GM18508 (cell line): ENCODE data around the gene ADPRM.

Experiments used
- ATAC-seq: cut with Tn5 transposase; IDR thresholded peaks from one replicate; pipeline ENCODE4 v1.9.1; 2021; ENCODE audit warnings: moderate number of reproducible peaks; ENCODE audit not compliant: insufficient read depth, unreplicated experiment

ADPRM gene

GRCh38 chr17:10738521-10739258 is 41.3 kb downstream of the ADPRM start:
- ATAC-seq: no peak

GRCh38 chr17:10739386-10739785 is 42.0 kb downstream of the ADPRM start:
- ATAC-seq: no peak

GRCh38 chr17:10741416-10742135 is 44.2 kb downstream of the ADPRM start:
- no peak for ATAC-seq

GRCh38 chr17:10742431-10742830 is 45.0 kb downstream of the ADPRM start:
- no peak for ATAC-seq

DNA sequence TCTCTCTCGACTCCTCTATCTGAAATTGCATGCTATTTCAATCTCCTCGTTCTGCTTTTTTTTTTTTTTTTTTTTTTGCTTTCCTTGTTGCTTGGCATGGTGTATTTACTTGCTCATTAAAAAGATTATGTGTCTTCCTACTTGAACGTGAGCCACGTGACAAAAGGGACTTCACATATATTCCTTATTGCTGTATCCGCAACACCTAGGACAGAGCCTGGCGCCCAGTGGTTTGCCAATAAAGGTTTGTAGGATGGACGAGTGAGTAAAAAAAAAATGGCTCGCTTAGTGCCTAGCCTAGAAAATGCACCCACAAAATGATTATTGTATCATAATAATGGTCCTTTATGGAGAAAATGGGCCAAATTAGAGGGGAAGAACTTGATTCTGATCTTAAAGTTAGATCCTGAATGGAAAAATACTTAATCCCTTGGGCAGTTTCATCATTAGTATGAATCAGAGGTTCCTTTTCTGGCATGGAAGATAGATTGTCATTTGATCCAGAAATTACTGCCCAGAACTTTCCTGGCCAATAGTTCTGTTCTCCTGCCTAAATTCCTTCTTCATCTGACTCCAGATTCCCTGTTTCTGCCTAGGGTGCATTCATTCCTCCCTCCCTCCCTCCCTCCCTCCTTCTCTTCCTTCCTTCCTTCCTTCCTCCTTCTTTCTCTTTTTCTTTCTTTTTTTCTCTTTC is 46.1 kb downstream of the ADPRM start:
- ATAC-seq: no peak

DNA sequence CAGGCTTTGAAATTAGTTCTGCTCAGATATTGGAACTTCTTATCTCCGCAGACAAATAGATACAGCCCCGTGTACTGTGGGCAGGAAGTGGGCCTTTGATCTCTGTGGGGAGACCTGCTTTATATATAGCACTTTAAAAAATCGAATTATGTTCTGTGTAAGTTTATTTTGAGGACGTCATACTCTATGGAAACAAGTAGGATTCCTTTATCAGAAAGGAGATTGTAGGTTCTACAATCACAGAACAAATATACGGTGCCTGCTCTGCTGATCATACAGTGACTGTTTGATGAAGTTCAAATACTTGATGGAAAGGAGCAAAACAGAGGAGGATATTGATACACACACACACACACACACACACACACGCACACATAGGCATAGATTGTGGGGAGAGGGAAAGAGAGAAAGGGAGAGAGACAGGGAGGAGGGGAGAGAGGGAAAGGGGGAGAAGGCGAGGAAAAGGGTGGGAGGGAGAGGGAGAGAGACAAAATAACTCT is 47.2 kb downstream of the ADPRM start:
- no peak for ATAC-seq

- ATAC-seq: no peak
Measured at GRCh38 chr17:10745231-10745630, 47.8 kb downstream of the ADPRM start.

- ATAC-seq: no peak
Measured at GRCh38 chr17:10748531-10749181, 51.3 kb downstream of the ADPRM start.

GRCh38 chr17:10750210-10750609 is 52.8 kb downstream of the ADPRM start:
- no peak for ATAC-seq

DNA sequence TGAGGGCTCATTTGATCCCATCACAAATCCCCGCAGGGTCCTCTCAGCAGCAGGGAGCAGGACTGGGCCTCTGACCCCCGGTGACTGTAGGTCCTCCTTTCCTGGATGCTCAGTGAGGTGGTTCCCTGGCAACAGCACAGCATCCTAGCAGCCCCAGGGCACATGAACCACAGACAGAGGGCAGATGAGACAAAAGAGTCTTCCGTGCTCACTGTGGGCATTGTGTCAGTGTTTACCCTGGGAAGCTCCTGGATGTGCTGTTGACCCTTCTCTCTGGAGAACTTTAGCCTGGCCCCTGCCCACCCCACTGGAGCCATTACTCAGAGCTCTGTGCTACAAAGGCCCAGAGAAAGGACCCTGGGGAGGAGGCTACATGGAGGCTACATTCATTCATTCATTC is 54.2 kb downstream of the ADPRM start:
- ATAC-seq: no peak

DNA sequence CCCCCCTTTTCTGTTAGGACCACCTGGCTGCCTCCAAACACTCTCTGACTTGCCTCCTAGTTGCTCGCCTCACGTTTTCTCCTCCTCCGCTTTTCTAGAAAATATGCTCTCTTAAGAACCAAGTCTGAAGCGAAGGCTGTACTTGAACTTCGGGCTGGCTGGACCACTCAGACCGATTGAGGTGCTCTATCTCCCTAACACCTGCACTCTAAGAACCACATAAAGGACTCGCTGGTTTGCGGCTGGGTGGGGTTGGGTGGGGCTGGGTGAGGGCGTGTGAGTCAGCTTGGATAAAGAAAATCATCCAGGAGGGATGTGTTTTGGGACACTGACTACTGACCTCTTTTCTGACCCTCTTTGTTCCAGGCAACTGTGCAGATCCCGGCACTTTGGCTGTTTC is 55.3 kb downstream of the ADPRM start:
- ATAC-seq: no peak

DNA sequence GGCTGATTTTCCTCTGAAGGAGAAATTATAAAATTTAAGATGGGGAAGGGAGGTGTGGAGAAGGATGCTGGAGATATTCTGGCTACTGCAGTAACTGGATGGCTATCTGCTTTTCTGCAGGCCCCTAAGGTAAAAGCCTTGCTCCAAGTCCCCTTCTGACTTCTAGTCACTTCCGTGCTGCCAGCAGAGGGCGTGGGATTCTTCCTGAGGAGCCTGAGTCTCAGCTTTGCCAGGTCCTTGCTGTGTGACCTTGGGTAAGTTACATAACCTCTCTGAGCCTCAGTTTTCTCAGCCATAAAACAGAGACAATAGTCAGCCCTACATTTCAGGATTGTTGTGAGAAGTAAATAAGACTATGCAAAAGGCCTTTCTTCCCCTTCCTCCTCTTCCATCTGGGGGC is 56.7 kb downstream of the ADPRM start:
- ATAC-seq: no peak

DNA sequence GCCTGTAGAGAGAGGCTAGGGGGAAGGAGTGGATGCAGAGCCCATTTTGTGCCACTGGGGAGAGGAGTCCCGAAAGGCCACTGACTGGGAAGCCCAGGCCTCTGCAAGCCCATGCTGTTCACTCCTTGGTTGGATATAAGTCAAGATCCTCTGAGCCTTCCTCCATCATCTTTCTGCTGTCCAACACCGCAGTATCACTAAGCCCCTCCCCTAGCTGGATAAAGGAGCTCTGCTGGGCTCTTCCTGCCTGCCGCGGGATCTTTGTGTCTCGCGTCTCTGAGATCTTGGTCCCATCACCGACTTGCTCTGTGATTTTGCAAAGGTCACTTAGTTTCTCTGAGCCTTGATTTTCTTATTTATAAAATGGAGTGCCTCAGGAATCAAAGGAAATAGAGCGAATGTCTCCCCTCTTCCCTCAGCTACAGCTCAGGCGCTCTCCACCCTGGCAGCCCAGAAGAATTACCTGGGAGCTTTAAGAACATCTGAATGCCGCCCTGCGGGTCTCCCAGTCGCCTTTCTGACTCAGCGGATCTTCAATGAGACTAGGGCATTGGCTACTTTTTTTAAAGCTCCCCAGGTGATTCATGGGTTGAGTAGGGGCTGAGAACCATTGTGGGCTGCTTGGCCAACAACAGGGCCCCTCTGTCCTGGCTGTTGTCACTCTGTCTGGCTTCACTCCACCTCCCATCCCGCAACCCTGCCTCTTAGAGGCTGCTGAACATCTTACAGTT is 57.6 kb downstream of the ADPRM start:
- no peak for ATAC-seq

DNA sequence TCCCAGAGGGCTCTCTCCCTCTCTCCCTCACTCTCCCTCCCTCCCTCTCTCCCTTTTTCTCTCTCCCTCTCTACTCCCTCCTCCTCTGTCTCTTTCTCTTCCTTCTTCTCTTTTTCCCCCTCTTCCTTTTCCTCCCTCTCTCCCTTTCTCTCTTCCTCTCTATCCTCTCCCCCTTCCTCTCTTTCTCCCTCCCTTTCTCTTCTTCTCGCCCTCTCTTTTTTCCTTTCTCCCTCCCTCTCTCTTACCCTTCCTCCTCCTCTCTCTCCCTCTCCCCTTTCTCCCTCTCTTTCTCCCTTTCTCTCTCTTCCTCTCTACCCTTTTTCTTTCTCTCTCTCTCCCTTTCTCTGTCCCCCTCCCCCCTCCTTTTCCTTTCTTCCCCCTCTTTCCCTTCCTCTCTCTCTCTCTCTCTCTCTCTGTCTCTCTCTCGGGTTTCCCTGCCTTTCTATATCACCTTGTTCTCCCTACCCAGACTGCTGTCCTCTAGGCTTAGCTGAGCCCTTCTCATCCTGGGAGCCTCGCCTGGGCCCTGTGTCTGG is 58.3 kb downstream of the ADPRM start:
- no peak for ATAC-seq

GRCh38 chr17:10756185-10756584 is 58.8 kb downstream of the ADPRM start:
- ATAC-seq: no peak

GRCh38 chr17:10756619-10757018 is 59.2 kb downstream of the ADPRM start:
- ATAC-seq: no peak

GRCh38 chr17:10757067-10757466 is 59.7 kb downstream of the ADPRM start:
- ATAC-seq: no peak

GRCh38 chr17:10757647-10758046 is 60.3 kb downstream of the ADPRM start:
- ATAC-seq: no peak

DNA sequence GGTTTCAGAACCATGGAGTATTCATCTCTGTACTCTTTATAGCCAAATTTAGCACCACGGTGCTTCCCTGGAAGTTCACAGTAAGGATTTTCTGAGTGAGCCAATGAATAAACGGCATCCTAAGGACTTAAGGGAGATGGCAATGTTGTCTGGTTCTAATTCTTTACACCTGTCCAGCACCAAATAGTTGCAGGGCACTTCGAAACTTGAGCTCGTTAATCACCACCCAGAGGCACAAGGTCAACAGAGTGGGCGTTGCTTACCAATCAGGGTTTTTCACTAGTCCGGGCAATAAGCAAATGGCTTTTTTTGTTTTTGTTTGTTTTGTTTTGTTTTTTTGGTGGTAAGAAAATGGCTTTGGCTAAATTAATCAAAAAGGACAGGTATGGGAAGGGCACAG is 60.7 kb downstream of the ADPRM start:
- no peak for ATAC-seq
